Aorta (tissue), 5 donors: Measurements from ENCODE around the gene CSAD. TPM values are rescaled to one million over a fixed set of nuclear protein-coding genes. Genes with fewer than 3 reads are reported as not detected.

Experiments used
- ATAC-seq: fragments of 200-7000 bp; cut with Tn5 transposase; one replicate; pipeline ENCODE4 v1.9.1; 2022; ENCODE audit warnings: moderate library complexity; ENCODE audit not compliant: low FRiP score
- DNase-seq, 2 donors: peaks; one replicate each; pipeline ENCODE4 v3.0.0-alpha.2; 2020
- H3K27ac ChIP-seq, 2 donors: one replicate each; pipeline ENCODE4 v1.5.1; 2013; ENCODE audit warnings: low read length in 2 of 2, mild to moderate bottlenecking in 2 of 2, moderate library complexity in 2 of 2, control low read depth in 1 of 2, inconsistent platforms in 1 of 2, low read depth in 1 of 2
- H3K27me3 ChIP-seq, 2 donors: one replicate each; pipeline ENCODE4 v1.6.1; 2013; ENCODE audit warnings: control low read depth in 1 of 2, low read length in 1 of 2, mild to moderate bottlenecking in 1 of 2, moderate library complexity in 1 of 2; ENCODE audit not compliant: insufficient read depth in 2 of 2, control insufficient read depth in 1 of 2
- H3K36me3 ChIP-seq, 2 donors: one replicate each; pipeline ENCODE4 v1.6.1; 2013; ENCODE audit warnings: control low read depth in 1 of 2, low read length in 1 of 2, mild to moderate bottlenecking in 1 of 2; ENCODE audit not compliant: insufficient read depth in 2 of 2, control insufficient read depth in 1 of 2
- H3K4me1 ChIP-seq, 2 donors: one replicate each; pipeline ENCODE4 v1.6.1; 2013; ENCODE audit warnings: low read length in 2 of 2, control low read depth in 1 of 2, mild to moderate bottlenecking in 1 of 2, moderate library complexity in 1 of 2; ENCODE audit not compliant: insufficient read depth in 2 of 2, control insufficient read depth in 1 of 2
- H3K4me3 ChIP-seq, 2 donors: one replicate each; pipeline ENCODE4 v1.5.1; 2013; ENCODE audit warnings: low read length in 2 of 2, control low read depth in 1 of 2, mild to moderate bottlenecking in 1 of 2
- H3K9me3 ChIP-seq: one replicate; pipeline ENCODE4 v1.6.1; 2013; ENCODE audit warnings: mild to moderate bottlenecking, low read length; ENCODE audit not compliant: control insufficient read depth
- WGBS, 2 donors: extraction: QIAGEN DNeasy Blood & Tissue Kit; methylation state at CpG; one replicate each; pipeline ENCODE4 v1.1.7; 2013; 5-methylcytosine and 5-hydroxymethylcytosine counted together
- intact Hi-C, 2 donors: fragments of 100-400 bp; cut with DNase I; formaldehyde crosslinking; loops; one replicate each; pipeline versions ENCODE4 v1.14.2 to v1.15.0; 2022
- polyA plus RNA-seq, 2 donors: library from polyadenylated mRNA; stranded (reverse); fragments of 200-250 nt; gene quantifications; one replicate each; pipeline ENCODE4 v1.2.3, GENCODE V29; 2013
- total RNA-seq, 2 donors: library from RNA; stranded (reverse); fragmentation: NEBNext Ultra II Directional; extraction: Animal tissue kit (Norgen Biotek cat#: 25700); gene quantifications; one replicate each; pipeline ENCODE4 v1.2.1, GENCODE V29; 2021
- donor health status: healthy with polysubstance abuse.
- donor health status: Bipolar disorder and iron deficiency.
- donor health status: DM: no; HTN: no; CAD: no.
- donor health status: DM: no; HTN: no; CAD: no.
- donor health status: DM: yes; HTN: yes; CAD: no.

The CSAD gene
- total and polyA plus RNA-seq, 4 donors, result 5.0 to 118 (median 63.6) TPM

DNA sequence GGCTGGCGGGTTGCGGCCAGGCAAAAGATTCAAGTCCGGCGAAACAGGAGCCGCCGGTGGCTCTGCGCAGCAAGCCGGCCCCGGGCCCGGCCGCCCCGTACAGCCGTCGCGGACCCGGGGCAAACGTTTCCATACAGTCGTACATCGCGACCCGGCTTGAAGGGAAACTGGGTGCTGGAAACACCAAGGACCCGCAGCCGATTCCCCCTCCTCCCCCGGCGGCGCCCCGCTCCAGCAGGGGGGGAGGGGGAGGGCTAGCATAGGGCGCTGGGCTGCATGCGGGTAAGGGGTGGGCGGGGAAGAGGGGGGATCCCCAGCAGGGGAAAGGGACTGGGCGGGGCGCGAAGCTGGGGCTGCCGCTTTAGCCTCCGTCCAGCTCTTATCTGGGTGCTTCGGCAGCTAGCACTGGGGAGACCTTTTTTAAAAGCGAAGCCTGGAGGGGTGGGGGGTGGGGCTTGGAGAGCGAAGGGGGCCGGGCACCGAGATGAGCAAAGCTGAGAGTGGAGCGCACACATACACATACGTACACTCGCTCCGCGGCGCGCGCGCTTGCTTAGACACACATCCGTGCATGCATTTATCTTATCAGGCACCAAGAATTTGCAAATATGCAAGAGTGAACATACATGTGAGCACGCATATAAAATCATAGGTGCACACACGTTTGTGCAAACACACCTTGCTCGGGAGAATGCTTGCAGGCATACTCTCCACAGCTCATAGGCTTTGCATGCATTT, 39.4 kb upstream of the CSAD start:
- Histone ChIP-seq H3K27me3 (no peaks in the 10 kb centered on the region), H3K27ac (peak overlapping the region in 1 of 2 donors; percentile 35), H3K4me3 (peak overlapping the region; percentile 68 to 78), H3K9me3 (no peaks in the 10 kb centered on the region), H3K36me3 (peaks cover 0 to 2% of the 10 kb centered on the region in 2 donors), H3K4me1 (no peaks in the 10 kb centered on the region)
- WGBS, 2 donors, result 0% methylated on average over 39 to 52 of the region's 53 CpGs
- ATAC-seq (peak; percentile 33), DNase-seq (peak; percentile 84 to 87)
- intact Hi-C loops, result loop anchor here in 1 of 2 donors (5.0 kb wide), 1 partner anchor 47 kb away; the partner anchor contains the start of gene ESPL1

DNA sequence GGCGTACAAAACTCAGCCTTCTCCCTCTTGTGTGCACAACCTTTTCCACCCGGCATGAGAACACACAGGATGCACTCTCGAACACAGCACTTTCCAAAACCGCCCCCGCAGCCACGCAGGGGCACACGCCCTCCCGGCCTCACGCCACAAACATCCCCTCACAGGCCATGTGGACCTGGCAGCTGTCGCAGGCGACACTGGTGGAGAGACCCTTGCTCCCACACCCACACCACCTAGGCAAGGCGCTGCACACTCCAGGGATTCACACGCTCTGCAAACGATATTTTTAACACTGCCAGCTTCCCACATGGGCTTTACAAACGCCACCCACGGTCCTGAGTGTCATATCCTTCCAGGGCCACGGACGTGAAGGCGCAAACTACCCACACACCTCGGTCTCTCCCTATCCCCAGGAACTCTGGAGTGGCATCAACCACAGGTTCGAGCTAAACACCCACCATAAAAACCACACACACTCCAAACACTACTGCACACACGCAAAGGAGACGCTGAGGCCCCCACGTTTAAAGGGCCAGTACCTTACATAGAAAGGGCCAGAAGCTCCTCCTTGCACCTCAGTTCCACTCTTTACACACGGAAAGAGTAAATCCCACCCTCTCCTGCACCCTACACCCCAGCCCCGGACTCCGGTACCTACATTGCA, 38.7 kb upstream of the CSAD start:
- WGBS, 2 donors, result 0 to 2% methylated on average over 27 of the region's 27 CpGs
- no peak for ATAC-seq
- intact Hi-C loops, result no loop called here

DNA sequence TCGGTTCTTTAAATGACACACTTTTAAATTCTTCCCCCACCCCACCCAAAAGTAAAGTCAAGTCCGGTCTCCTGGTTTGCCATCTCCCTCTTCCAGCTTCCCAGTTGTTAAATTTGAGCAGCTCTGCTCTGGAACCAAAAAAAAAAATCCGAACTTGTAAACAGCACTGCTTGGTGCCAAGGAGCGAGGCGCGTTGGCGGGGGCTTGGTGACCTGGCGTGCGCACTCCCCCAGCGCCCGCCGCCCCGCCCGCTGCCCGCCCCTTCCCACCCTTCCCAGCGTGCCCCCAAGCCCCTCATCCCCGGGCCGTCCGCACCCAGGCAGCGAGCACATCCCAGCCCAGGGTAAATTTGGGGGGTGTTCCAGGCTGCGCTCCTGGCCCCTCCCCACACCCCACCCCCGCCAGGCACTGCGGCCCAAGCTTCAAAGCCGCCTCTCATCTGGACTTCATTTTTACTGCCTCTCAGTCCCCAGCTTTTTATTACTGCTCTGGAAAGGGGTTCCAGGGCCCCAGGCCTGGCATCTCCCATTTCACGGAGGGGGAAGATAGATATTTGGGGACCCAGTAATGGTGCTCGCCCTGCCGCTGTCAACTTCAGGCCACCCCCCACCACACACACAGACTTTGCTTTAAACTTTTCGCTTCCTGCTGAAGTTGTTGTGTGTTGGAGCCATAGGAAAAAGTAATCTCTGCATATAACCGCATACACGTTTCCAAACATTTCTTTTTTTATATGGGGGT, 38.0 kb upstream of the CSAD start:
- intact Hi-C loops, result no loop called here
- H3K27me3 ChIP-seq, result no peaks in the 10 kb centered on the region
- 5 to 6% methylated on average over 22 to 30 of the region's 30 CpGs for WGBS, 2 donors
- H3K4me1 ChIP-seq, result no peaks in the 10 kb centered on the region
- H3K36me3 ChIP-seq, result peaks cover 0 to 4% of the 10 kb centered on the region in 2 donors
- H3K4me3 ChIP-seq, result peak overlapping the region; percentile 68 to 78
- no peaks in the 10 kb centered on the region for H3K9me3 ChIP-seq
- H3K27ac ChIP-seq, result no peak overlapping the region
- ATAC-seq, result peak; percentile 33
- peak in 1 of 2 donors; percentile 76 for DNase-seq

More for the DNA sequence above, 38.7 kb upstream of the CSAD start:
- no peaks in the 10 kb centered on the region for H3K4me1 ChIP-seq
- peak; percentile 65 to 86 for DNase-seq
- peak overlapping the region in 1 of 2 donors; percentile 1 for H3K27ac ChIP-seq
- no peaks in the 10 kb centered on the region for H3K27me3 ChIP-seq
- peaks cover 0 to 4% of the 10 kb centered on the region in 2 donors for H3K36me3 ChIP-seq
- peak overlapping the region; percentile 68 to 78 for H3K4me3 ChIP-seq
- H3K9me3 ChIP-seq, result no peaks in the 10 kb centered on the region

DNA sequence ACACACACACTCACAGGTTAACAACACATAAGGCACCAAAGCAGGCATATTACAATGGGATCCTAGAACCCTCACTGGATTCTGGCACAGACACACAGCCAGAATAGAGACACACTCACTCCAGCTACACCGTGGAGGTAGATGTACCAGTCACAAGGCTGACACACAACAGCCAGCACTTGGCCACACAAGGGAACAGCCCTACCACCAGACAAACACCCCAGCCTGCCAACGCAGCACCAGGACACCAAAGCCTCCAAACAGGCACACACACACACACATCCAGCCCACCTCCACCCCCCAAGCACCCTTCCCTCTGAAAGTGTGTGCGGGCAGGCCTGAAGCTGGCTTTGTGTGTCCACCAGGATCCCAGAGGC, 37.2 kb upstream of the CSAD start:
- H3K27ac ChIP-seq, result peak overlapping the region in 1 of 2 donors; percentile 17
- H3K4me1 ChIP-seq, result no peaks in the 10 kb centered on the region
- intact Hi-C loops, result no loop called here
- peak in 1 of 2 donors; percentile 69 for DNase-seq
- H3K4me3 ChIP-seq, result no peak overlapping the region
- no peaks in the 10 kb centered on the region for H3K27me3 ChIP-seq
- no peaks in the 10 kb centered on the region for H3K9me3 ChIP-seq
- 14 to 24% methylated on average over 3 of the region's 3 CpGs for WGBS, 2 donors
- H3K36me3 ChIP-seq, result peaks cover 0 to 4% of the 10 kb centered on the region in 2 donors
- ATAC-seq, result no peak

DNA sequence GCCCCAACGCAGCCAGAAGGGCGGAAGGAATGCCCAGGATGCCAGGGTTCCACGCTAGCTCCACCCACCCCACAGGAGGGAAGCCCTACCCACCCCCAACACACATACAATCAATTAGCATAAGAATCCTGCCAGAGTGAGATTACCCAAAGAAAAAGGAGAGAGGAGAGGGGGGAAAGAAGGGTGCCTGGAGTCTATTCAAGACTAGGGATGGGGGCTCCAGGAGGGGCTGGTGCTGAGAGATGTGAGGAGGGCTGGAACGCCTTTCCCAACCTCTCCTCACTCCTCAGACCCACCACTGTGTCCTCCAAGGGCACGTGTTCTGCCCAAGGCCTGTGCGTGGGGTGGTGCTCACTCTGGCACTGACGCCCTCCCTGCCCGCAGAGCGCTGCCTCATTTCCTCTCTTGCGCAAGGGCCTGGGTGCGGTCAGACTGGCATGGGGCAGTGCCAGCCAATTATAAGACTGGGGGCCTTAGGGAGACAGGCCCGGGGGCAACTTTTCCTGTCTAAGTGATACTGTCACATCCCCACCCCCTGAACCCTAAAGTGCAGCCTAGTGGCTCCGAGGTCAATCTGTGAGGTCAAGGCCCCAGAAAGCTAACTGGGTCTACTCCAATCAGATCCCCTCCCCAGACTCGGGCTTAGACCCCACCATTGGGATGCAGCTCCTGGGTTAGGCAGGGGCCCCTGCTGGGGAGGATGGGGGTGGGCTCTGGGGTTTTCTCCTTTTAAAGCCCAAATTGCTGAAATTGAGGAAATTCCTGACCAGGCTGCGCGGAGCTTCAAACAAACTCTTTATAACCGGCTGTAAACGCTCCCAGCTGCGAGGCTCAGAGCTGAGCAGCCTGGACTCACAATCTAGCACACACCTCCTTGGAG, 36.6 kb upstream of the CSAD start:
- 58 to 64% methylated on average over 19 of the region's 19 CpGs for WGBS, 2 donors
- Histone ChIP-seq H3K27me3 (no peaks in the 10 kb centered on the region), H3K27ac (peak overlapping the region in 1 of 2 donors; percentile 17), H3K4me3 (no peak overlapping the region), H3K4me1 (no peaks in the 10 kb centered on the region), H3K36me3 (peaks cover 0 to 4% of the 10 kb centered on the region in 2 donors), H3K9me3 (no peaks in the 10 kb centered on the region)
- ATAC-seq, result no peak
- DNase-seq, result peak; percentile 70 to 86
- intact Hi-C loops, result no loop called here

DNA sequence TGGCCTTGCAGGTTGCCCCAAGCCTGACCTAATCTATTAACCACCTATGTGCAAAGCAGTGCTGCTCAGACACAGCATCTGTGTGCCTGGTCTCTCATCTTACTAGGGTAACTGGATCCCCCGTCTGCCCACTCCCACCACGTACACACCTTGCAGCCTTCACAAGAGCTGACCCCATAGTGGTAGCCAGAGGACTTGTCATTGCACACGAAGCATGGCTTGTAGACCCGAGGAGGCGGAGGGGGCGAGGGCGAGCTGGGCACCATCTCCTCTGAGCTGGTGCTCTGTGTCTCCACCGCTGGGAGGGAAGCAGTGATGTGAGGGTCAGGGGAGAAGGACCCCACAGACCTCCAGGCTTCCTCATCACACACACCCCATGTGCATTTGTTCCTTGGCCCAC, 34.8 kb upstream of the CSAD start:
- 75 to 77% methylated on average over 8 of the region's 8 CpGs for WGBS, 2 donors
- intact Hi-C loops, result no loop called here
- DNase-seq (peak; percentile 44 to 62), ATAC-seq (no peak)
- H3K27me3 ChIP-seq, result no peaks in the 10 kb centered on the region
- no peak overlapping the region for H3K4me3 ChIP-seq
- H3K4me1 ChIP-seq, result no peaks in the 10 kb centered on the region
- H3K9me3 ChIP-seq, result no peaks in the 10 kb centered on the region
- no peak overlapping the region for H3K27ac ChIP-seq
- peaks cover 0 to 7% of the 10 kb centered on the region in 2 donors for H3K36me3 ChIP-seq

DNA sequence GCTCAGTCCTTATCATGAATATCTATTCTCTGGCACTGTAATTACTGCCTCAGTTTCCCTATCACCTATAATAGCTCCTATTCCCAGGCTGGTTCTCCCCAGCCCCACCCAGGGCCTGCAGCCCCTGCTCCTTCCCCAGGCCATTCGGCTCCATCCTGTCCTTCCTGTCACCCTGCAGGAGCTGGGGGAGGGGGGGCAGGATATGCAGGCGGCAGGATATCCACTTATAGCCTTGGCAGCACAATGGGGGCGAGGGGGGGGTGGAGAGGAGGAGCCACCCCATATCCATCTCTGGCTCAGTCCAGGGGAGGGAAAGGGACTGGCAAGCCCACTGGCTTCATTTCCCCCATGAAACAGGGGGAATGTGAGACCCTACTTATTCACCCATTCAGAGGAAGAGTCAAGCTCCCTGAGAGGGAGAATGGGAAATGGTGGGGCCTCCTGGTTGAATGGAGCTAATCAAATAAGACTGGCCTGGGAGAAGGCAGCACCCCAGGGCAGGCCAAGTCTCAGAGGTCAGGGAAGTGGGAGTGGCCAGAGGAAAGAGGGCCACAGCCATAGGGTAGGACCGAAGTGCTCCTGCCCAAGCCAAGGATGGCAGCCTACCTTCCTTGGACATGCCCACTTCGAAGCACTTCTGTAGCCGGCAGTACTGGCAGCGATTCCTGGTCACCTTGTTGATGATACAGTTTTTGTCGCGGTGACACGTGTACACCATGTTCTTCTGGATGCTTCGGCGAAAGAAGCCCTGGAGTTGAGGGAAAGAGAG, 34.1 kb upstream of the CSAD start:
- intact Hi-C loops, result no loop called here
- Histone ChIP-seq H3K36me3 (peaks cover 0 to 7% of the 10 kb centered on the region in 2 donors), H3K4me3 (no peak overlapping the region), H3K27ac (no peak overlapping the region), H3K4me1 (no peaks in the 10 kb centered on the region), H3K9me3 (no peaks in the 10 kb centered on the region), H3K27me3 (no peaks in the 10 kb centered on the region)
- ATAC-seq (no peak), DNase-seq (peak; percentile 69 to 79)
- 59 to 62% methylated on average over 12 of the region's 12 CpGs for whole genome bisulfite sequencing, 2 donors
